22Rv1 (cell line): ENCODE results near the gene CARD14.

ENCODE experiments used
- CTCF ChIP-seq: fragments of 450-650 bp; IDR thresholded peaks from 2 replicates; pipeline ENCODE4 v1.5.1; 2017; ENCODE audit warnings: mild to moderate bottlenecking
- ZFX ChIP-seq: fragments of 450-650 bp; IDR thresholded peaks from 2 replicates; pipeline ENCODE4 v1.6.1; 2017; ENCODE audit warnings: antibody characterized with exemption, borderline replicate concordance

GRCh38 chr17:80248894-80249710 lies 79.3 kb downstream of the CARD14 start:
- no peak for TF ChIP-seq CTCF
- TF ChIP-seq ZFX = no peak
